Measurements from ENCODE around the gene TRIM2. TPM values are rescaled to one million over a fixed set of nuclear protein-coding genes. Genes with fewer than 3 reads are reported as not detected.

TRIM2 gene
- total and polyA plus RNA-seq, 12 donors = 6.2 to 130 (median 47.8) TPM

- no peak overlapping the region for H3K27ac ChIP-seq
- H3K4me3 ChIP-seq = no peak overlapping the region
- intact Hi-C loops (cut with DNase I) = no loop called here
- H3K27me3 ChIP-seq = no peaks in the 10 kb centered on the region
- H3K9me3 ChIP-seq (replicated peaks in 1 of 3) = no peaks in the 10 kb centered on the region
- no peak for DNase-seq
- TF ChIP-seq CTCF (IDR thresholded peaks at IDR 0.05) (no peak), POLR2A (IDR thresholded peaks at IDR 0.05) (no peak)
- no peaks in the 10 kb centered on the region for H3K4me1 ChIP-seq (replicated peaks in 1 of 2)
- no peaks in the 10 kb centered on the region for H3K36me3 ChIP-seq (replicated peaks in 1 of 2)
- WGBS, 4 donors = 88 to 95% (median 91%) methylated on average over 3 of the region's 3 CpGs
Measured at GRCh38 chr4:153362184-153362583, 157.9 kb downstream of the TRIM2 start.

GRCh38 chr4:153364061-153364460 lies 159.8 kb downstream of the TRIM2 start:
- TF ChIP-seq POLR2A (IDR thresholded peaks at IDR 0.05) (no peak), CTCF (IDR thresholded peaks at IDR 0.05) (no peak)
- no peak for DNase-seq
- Histone ChIP-seq H3K4me1 (replicated peaks in 1 of 2) (no peaks in the 10 kb centered on the region), H3K27me3 (no peaks in the 10 kb centered on the region), H3K9me3 (replicated peaks in 1 of 3) (no peaks in the 10 kb centered on the region), H3K27ac (no peak overlapping the region), H3K36me3 (replicated peaks in 1 of 2) (no peaks in the 10 kb centered on the region), H3K4me3 (no peak overlapping the region)
- 98 to 100% (median 99%) methylated on average over 4 of the region's 4 CpGs for WGBS, 4 donors
- intact Hi-C loops (cut with DNase I) = no loop called here

- Histone ChIP-seq H3K4me1 (replicated peaks in 1 of 2) (no peaks in the 10 kb centered on the region), H3K9me3 (replicated peaks in 1 of 3) (no peaks in the 10 kb centered on the region), H3K4me3 (no peak overlapping the region), H3K36me3 (replicated peaks in 1 of 2) (no peaks in the 10 kb centered on the region), H3K27me3 (no peaks in the 10 kb centered on the region), H3K27ac (no peak overlapping the region)
- intact Hi-C loops (cut with DNase I) = no loop called here
- DNase-seq = peak in 2 of 7 donors; percentile 5 to 20
- 80 to 89% (median 84%) methylated on average over 2 of the region's 2 CpGs for WGBS, 4 donors
- TF ChIP-seq CTCF (IDR thresholded peaks at IDR 0.05) (no peak), POLR2A (IDR thresholded peaks at IDR 0.05) (no peak)
Measured at GRCh38 chr4:153365003-153365402, 160.8 kb downstream of the TRIM2 start.

GRCh38 chr4:153366486-153366885 lies 162.2 kb downstream of the TRIM2 start:
- WGBS, 4 donors = 81 to 97% (median 93%) methylated on average over 1 of the region's 1 CpG
- intact Hi-C loops (cut with DNase I) = no loop called here
- DNase-seq = no peak

More at GRCh38 chr4:153366486-153366885, 162.2 kb downstream of the TRIM2 start:
- H3K4me3 ChIP-seq = no peak overlapping the region
- H3K27me3 ChIP-seq = no peaks in the 10 kb centered on the region
- H3K4me1 ChIP-seq (replicated peaks in 1 of 2) = no peaks in the 10 kb centered on the region
- no peaks in the 10 kb centered on the region for H3K36me3 ChIP-seq (replicated peaks in 1 of 2)
- no peak overlapping the region for H3K27ac ChIP-seq
- H3K9me3 ChIP-seq (replicated peaks in 1 of 3) = no peaks in the 10 kb centered on the region
- TF ChIP-seq CTCF (IDR thresholded peaks at IDR 0.05) (no peak), POLR2A (IDR thresholded peaks at IDR 0.05) (no peak)

Data from adrenal gland (tissue), 12 donors.